Vagina (tissue), 2 donors: Measurements from ENCODE around the gene GNAT1.

Source experiments
- CTCF ChIP-seq, 3 experiments: fragments of 450-650 bp in 2 of 3; fragments of 200-600 bp in 1 of 3; sonication (generic) in 1 of 3; IDR thresholded peaks; one replicate each; pipeline ENCODE4 v1.5.1; 2017 to 2019; ENCODE audit warnings: antibody characterized with exemption in 3 of 3, mild to moderate bottlenecking in 2 of 3, moderate library complexity in 2 of 3
- POLR2A ChIP-seq, 2 donors: fragments of 450-650 bp; IDR thresholded peaks; one replicate each; pipeline ENCODE4 v1.6.1; 2017; ENCODE audit warnings: antibody characterized with exemption in 2 of 2, mild to moderate bottlenecking in 2 of 2, moderate library complexity in 2 of 2

- TF ChIP-seq CTCF (IDR thresholded peaks at IDR 0.05) (peak; percentile 87 to 99 (median 96)), POLR2A (IDR thresholded peaks at IDR 0.05) (no peak)
These were observed 54.6 kb downstream of the GNAT1 start for GRCh38 chr3:50245831-50246516.
